ENCODE measurements around the gene CXCL14.
"Not testable (repeated sequence)": the region's sequence is repeated elsewhere in the genome, so short reads cannot be mapped to it uniquely, and the experiment has no call there.

CXCL14 gene

GRCh38 chr5:135545099-135545498 is 33.7 kb downstream of the CXCL14 start:
- DNase-seq: no peak

GRCh38 chr5:135543485-135544304 is 35.1 kb downstream of the CXCL14 start:
- DNase-seq: no peak

GRCh38 chr5:135543001-135543484 is 35.7 kb downstream of the CXCL14 start:
- DNase-seq: no peak

GRCh38 chr5:135541807-135542502 is 36.8 kb downstream of the CXCL14 start:
- DNase-seq: no peak

- no peak for DNase-seq
Observed at GRCh38 chr5:135539430-135540005, 39.3 kb downstream of the CXCL14 start.

- DNase-seq: no peak
Observed at GRCh38 chr5:135538261-135538660, 40.5 kb downstream of the CXCL14 start.

GRCh38 chr5:135537745-135538144 is 41.0 kb downstream of the CXCL14 start:
- no peak for DNase-seq

GRCh38 chr5:135537271-135537670 is 41.5 kb downstream of the CXCL14 start:
- DNase-seq: no peak

GRCh38 chr5:135535820-135536801 is 42.7 kb downstream of the CXCL14 start, which contains the start of gene NEUROG1:
Gene NEUROG1, minus strand, starts transcription at chr5:135535964. Its CDS starts 274 bp downstream, at chr5:135535690.
- DNase-seq: peak in 4 of 56 donors; percentile 6 to 25 (median 17)

- DNase-seq: no peak
Observed at GRCh38 chr5:135535420-135535819, 43.4 kb downstream of the CXCL14 start.

- DNase-seq: no peak
Observed at GRCh38 chr5:135534609-135535419, 44.0 kb downstream of the CXCL14 start.

- DNase-seq: no peak
Observed at GRCh38 chr5:135533794-135534193, 45.0 kb downstream of the CXCL14 start.

- peak in 1 of 56 donors; percentile 5 for DNase-seq
Observed at GRCh38 chr5:135533334-135533733, 45.5 kb downstream of the CXCL14 start.

- DNase-seq: not testable (repeated sequence)
Observed at GRCh38 chr5:135529576-135529975, 49.2 kb downstream of the CXCL14 start.

- DNase-seq: no peak
Observed at GRCh38 chr5:135526924-135527323, 51.9 kb downstream of the CXCL14 start.

- no peak for DNase-seq
Observed at GRCh38 chr5:135521964-135522363, 56.8 kb downstream of the CXCL14 start.
